H1 (cell line): Measurements from ENCODE around the gene ARF3. TPM values are rescaled to one million over a fixed set of nuclear protein-coding genes. Genes with fewer than 3 reads are reported as not detected.

ENCODE experiments used
- RNF2 ChIP-seq: fragments of 200-900, 300-1000 bp; sonication (generic); IDR thresholded peaks from 2 replicates; pipeline ENCODE4 v1.7.1; 2016; ENCODE audit warnings: borderline replicate concordance, low read depth, mild to moderate bottlenecking, antibody characterized with exemption, low read length; ENCODE audit not compliant: poor library complexity, severe bottlenecking; ENCODE audit errors: missing control alignments
- polyA plus RNA-seq, 7 experiments: library from polyadenylated mRNA; depleted of rRNA in 3 of 7; stranded (reverse) in 5 of 7; unstranded in 2 of 7; fragments of >200 nt in 5 of 7; fragments of 200-250 nt in 2 of 7; gene quantifications; 1 replicate in 5 of 7; 2 replicates in 1 of 7; 4 replicates in 1 of 7; pipeline versions ENCODE4 v1.2.1 to v1.2.3, GENCODE V29; 2011 to 2013; ENCODE audit warnings: missing spikeins in 2 of 7, mixed read lengths in 2 of 7
- total RNA-seq: library from RNA; stranded (reverse); fragmentation: NEBNext Ultra II Directional; extraction: Animal tissue kit (Norgen Biotek cat#: 25700); gene quantifications from 2 replicates; pipeline ENCODE4 v1.2.1, GENCODE V29; 2021
- TF ChIP-seq, protein P1 (sequence below), 3 experiments: IDR thresholded peaks; 1 replicate in 2 of 3; 2 replicates in 1 of 3; pipeline versions ENCODE4 v1.5.1 to v1.6.1; 2011; ENCODE audit warnings: low read length in 3 of 3, mild to moderate bottlenecking in 3 of 3, inconsistent platforms in 2 of 3, low read depth in 1 of 3, moderate library complexity in 1 of 3; ENCODE audit not compliant: insufficient read depth in 1 of 3; ENCODE audit errors: control extremely low read depth in 1 of 3

The ARF3 gene
- total and polyA plus RNA-seq, 2 of the 8 experiments (the other 6 are each of a cell fraction or from before 2014, with no cell fraction given), result 231 to 250 TPM

DNA sequence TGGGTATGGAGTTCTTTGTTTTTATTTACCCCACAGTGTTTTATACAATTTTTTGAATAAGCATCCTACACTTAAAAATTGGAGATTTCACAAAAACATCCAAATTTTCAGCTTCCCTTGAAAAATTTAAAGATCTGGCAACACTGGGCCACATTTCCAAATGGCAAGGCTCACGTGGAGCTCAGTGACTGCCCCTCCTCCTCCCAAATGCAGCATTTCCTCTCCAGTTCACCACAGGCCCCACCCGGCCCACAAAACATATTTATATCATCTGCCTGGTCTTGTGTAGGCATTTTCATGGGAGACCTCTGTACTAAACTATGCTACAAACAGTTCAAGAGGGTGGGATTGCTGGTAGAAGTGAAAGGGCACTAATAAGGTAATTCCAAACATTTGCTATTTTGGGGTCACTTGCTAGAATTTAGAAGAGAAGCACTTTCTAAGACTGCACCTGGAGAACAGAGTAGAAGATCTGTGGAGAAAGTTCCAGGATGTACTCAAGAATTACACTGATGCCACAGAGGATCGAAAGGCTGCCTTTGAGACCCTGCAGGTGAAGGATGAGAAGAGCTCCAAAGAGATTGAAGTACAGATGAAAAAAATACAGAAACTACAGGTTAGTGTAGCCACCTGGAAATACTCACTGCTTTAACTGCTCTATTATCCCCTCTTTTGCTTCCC is 39.3 kb downstream of the ARF3 start (continued):
- TF ChIP-seq, protein P1, sequence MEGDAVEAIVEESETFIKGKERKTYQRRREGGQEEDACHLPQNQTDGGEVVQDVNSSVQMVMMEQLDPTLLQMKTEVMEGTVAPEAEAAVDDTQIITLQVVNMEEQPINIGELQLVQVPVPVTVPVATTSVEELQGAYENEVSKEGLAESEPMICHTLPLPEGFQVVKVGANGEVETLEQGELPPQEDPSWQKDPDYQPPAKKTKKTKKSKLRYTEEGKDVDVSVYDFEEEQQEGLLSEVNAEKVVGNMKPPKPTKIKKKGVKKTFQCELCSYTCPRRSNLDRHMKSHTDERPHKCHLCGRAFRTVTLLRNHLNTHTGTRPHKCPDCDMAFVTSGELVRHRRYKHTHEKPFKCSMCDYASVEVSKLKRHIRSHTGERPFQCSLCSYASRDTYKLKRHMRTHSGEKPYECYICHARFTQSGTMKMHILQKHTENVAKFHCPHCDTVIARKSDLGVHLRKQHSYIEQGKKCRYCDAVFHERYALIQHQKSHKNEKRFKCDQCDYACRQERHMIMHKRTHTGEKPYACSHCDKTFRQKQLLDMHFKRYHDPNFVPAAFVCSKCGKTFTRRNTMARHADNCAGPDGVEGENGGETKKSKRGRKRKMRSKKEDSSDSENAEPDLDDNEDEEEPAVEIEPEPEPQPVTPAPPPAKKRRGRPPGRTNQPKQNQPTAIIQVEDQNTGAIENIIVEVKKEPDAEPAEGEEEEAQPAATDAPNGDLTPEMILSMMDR (IDR thresholded peaks at IDR 0.05; ENCODE audit: control extremely low read depth in 1 of 3, insufficient read depth in 1 of 3, low read depth in 1 of 3, low read length in 3 of 3), result no peak
- no peak for TF ChIP-seq RNF2
- TF ChIP-seq, all 59 proteins: peak for 0
